Kidney epithelial cell (primary cell): ENCODE measurements around the gene EVPL. TPM values are rescaled to one million over a fixed set of nuclear protein-coding genes. Genes with fewer than 3 reads are reported as not detected.
"Not testable (repeated sequence)": the region's sequence is repeated elsewhere in the genome, so short reads cannot be mapped to it uniquely, and the experiment has no call there.

Experiments used
- DNase-seq: peaks from one replicate; pipeline ENCODE4 v3.0.0-alpha.2; 2010; ENCODE audit warnings: low read depth
- H3K27me3 ChIP-seq: 2 replicates; pipeline ENCODE4 v1.6.0; 2011; ENCODE audit warnings: low read length; ENCODE audit not compliant: control insufficient read depth, insufficient read depth
- H3K36me3 ChIP-seq: 2 replicates; pipeline ENCODE4 v1.5.1; 2011; ENCODE audit warnings: low read length; ENCODE audit not compliant: control insufficient read depth, insufficient read depth
- H3K4me3 ChIP-seq: 2 replicates; pipeline ENCODE4 v1.5.1; 2011; ENCODE audit warnings: low read depth, mild to moderate bottlenecking, control low read depth, low read length
- CTCF ChIP-seq: IDR thresholded peaks from 2 replicates; pipeline ENCODE4 v1.5.1; 2011; ENCODE audit warnings: mild to moderate bottlenecking, moderate library complexity, low read length, control low read depth, inconsistent platforms; ENCODE audit not compliant: insufficient read depth, poor library complexity, severe bottlenecking
- total RNA-seq: library from RNA; depleted of rRNA; stranded (reverse); fragments of >200 nt; gene quantifications from 2 replicates; pipeline ENCODE4 v1.2.3, GENCODE V29; 2015

EVPL gene
- total RNA-seq, 1 donor from 2014 or later: 8.8 TPM

GRCh38 chr17:75975757-75976174, 51.3 kb downstream of the EVPL start:
- Histone ChIP-seq H3K27me3 (no peaks in the 10 kb centered on the region), H3K36me3 (no peaks in the 10 kb centered on the region), H3K4me3 (no peak overlapping the region)
- no peak for DNase-seq
- TF ChIP-seq CTCF: no peak

DNA sequence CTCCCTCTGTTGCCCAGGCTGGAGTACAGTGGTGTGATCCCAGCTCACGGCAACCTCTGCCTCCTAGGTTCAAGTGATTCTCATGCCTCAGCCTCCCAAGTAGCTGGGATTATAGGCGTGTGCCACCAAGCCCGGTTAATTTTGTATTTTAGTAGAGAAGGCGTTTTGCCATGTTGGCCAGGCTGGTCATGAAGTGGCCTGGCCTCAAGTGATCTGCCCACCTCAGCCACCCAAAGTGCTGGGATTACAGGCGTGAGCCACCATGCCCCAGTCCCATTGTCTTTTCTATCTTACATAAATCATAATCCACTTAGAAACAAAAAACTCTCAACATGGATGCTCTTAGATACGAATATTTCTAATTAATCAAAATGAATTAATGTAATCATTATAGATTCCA, 51.9 kb downstream of the EVPL start:
- not testable (repeated sequence) for DNase-seq, H3K4me3 ChIP-seq, H3K27me3 ChIP-seq, H3K36me3 ChIP-seq

DNA sequence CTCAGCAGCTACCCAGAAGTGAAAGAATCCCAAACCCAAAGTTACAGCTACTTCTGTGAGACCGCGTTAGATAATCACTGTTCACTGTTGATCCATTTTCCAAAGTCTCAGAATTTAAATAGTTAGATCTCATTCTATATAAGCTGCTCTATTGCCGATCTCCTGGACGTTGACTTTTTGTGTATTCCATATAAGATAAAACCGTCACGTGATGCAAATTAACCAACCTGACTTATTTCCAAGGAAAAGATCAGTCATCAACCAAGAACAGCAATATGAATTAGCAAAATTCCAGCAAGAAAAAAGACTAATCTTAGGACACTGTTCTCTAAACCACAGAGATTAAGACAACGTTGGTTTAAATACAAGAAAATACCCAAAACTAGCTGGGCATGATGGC, 56.5 kb downstream of the EVPL start:
- TF ChIP-seq CTCF: no peak
- Histone ChIP-seq H3K36me3 (no peaks in the 10 kb centered on the region), H3K4me3 (no peak overlapping the region), H3K27me3 (no peaks in the 10 kb centered on the region)
- DNase-seq: no peak

DNA sequence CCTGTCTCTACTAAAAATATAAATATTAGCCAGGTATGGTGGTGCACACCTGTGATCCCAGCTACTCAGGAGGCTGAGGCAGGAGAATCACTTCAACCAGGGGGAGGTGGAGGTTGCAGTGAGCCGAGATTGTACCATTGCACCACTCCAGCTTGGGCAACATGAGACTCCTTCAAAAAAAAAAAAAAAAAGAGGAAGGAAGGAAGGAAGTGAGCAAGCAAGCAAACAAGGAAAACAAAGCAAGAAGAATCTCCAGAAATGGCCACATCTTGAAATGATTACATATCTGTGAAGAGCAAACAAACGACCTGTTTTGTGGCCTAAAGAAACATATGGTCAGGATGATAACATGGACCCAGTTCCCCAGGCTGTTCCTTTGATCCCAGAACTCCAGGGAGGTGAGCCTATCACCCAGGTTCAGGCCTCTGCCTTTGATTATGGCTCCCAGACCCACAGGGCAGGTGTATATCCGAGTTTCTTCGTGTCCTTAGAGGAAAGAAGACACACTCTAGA, 57.0 kb downstream of the EVPL start:
- H3K27me3 ChIP-seq: no peaks in the 10 kb centered on the region
- no peaks in the 10 kb centered on the region for H3K36me3 ChIP-seq
- DNase-seq: no peak
- no peak for TF ChIP-seq CTCF
- H3K4me3 ChIP-seq: no peak overlapping the region

DNA sequence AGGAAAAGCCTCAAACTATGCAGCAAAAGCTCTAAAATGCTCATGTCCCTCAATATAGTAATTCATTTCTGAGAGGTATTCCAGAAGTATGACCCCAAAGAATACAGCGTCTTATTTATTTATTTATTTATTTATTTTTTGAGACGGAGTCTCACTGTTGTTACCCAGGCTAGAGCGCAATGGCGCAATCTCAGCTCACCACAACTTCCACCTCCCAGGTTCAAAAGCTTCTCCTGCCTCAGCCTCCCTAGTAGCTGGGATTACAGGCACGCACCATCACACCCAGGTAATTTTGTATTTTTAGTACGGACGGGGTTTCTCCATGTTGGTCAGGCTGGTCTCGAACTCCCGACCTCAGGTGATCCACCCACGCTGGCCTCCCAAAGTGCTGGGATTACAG, 58.1 kb downstream of the EVPL start:
- not testable (repeated sequence) for DNase-seq, H3K27me3 ChIP-seq, H3K4me3 ChIP-seq, H3K36me3 ChIP-seq

DNA sequence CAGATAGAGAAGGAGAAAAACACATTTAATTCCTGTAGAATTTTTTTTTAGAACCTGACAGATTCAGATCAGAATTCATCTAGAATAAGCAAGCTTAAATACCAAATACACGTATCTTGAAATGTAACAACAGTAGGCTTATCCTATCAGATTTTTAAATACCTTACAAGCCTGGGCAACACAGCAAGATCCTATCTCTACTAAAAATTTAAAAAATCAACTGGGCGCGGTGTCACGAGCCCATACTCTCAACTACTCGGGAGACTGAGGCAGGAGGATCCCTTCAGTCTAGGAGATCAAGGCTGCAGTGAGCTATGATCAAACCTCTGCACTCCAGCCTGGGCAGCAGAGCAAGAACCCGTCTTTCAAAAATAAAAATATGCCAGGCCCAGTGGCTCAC, 61.6 kb downstream of the EVPL start:
- no peak for DNase-seq
- H3K36me3 ChIP-seq: no peaks in the 10 kb centered on the region
- no peak for TF ChIP-seq CTCF
- no peak overlapping the region for H3K4me3 ChIP-seq
- H3K27me3 ChIP-seq: no peaks in the 10 kb centered on the region

- no peak for DNase-seq
- Histone ChIP-seq H3K36me3 (no peaks in the 10 kb centered on the region), H3K27me3 (no peaks in the 10 kb centered on the region), H3K4me3 (no peak overlapping the region)
- TF ChIP-seq CTCF: no peak
Observed at GRCh38 chr17:75959839-75960511, 67.1 kb downstream of the EVPL start.
